ENCODE results near the gene RIMBP3C. TPM values are rescaled to one million over a fixed set of nuclear protein-coding genes. Genes with fewer than 3 reads are reported as not detected.
"Not testable (repeated sequence)": the region's sequence is repeated elsewhere in the genome, so short reads cannot be mapped to it uniquely, and the experiment has no call there.

RIMBP3C gene
- total RNA-seq, 4 donors from 2014 or later, result 0.19 TPM; not detected in 3

- H3K27me3 ChIP-seq, result no peaks in the 10 kb centered on the region
- peaks cover 7% of the 10 kb centered on the region for H3K4me1 ChIP-seq
- 97% methylated on average over 8 of the region's 8 CpGs for WGBS
- TF ChIP-seq POLR2A (IDR thresholded peaks at IDR 0.05) (no peak), POLR2AphosphoS5 (IDR thresholded peaks at IDR 0.05) (no peak), EP300 (IDR thresholded peaks at IDR 0.05) (no peak)
- TF ChIP-seq, protein P1, sequence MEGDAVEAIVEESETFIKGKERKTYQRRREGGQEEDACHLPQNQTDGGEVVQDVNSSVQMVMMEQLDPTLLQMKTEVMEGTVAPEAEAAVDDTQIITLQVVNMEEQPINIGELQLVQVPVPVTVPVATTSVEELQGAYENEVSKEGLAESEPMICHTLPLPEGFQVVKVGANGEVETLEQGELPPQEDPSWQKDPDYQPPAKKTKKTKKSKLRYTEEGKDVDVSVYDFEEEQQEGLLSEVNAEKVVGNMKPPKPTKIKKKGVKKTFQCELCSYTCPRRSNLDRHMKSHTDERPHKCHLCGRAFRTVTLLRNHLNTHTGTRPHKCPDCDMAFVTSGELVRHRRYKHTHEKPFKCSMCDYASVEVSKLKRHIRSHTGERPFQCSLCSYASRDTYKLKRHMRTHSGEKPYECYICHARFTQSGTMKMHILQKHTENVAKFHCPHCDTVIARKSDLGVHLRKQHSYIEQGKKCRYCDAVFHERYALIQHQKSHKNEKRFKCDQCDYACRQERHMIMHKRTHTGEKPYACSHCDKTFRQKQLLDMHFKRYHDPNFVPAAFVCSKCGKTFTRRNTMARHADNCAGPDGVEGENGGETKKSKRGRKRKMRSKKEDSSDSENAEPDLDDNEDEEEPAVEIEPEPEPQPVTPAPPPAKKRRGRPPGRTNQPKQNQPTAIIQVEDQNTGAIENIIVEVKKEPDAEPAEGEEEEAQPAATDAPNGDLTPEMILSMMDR (IDR thresholded peaks at IDR 0.05), result no peak
- H3K36me3 ChIP-seq, result no peaks in the 10 kb centered on the region
- no peak for DNase-seq (ENCODE audit: low spot score in 2 of 2)
- H3K4me3 ChIP-seq, result no peak overlapping the region
- H3K27ac ChIP-seq, result no peak overlapping the region
- H3K9me3 ChIP-seq, result no peaks in the 10 kb centered on the region
Measured at GRCh38 chr22:21563912-21564311, 12.7 kb upstream of the RIMBP3C start.

GRCh38 chr22:21560657-21561056 lies 9.4 kb upstream of the RIMBP3C start:
- whole genome bisulfite sequencing, result 18% methylated on average over 1 of the region's 3 CpGs
- H3K36me3 ChIP-seq; H3K27me3 ChIP-seq; H3K9me3 ChIP-seq; H3K4me1 ChIP-seq; H3K27ac ChIP-seq; DNase-seq (ENCODE audit: low spot score in 2 of 2); H3K4me3 ChIP-seq: not testable (repeated sequence)

DNA sequence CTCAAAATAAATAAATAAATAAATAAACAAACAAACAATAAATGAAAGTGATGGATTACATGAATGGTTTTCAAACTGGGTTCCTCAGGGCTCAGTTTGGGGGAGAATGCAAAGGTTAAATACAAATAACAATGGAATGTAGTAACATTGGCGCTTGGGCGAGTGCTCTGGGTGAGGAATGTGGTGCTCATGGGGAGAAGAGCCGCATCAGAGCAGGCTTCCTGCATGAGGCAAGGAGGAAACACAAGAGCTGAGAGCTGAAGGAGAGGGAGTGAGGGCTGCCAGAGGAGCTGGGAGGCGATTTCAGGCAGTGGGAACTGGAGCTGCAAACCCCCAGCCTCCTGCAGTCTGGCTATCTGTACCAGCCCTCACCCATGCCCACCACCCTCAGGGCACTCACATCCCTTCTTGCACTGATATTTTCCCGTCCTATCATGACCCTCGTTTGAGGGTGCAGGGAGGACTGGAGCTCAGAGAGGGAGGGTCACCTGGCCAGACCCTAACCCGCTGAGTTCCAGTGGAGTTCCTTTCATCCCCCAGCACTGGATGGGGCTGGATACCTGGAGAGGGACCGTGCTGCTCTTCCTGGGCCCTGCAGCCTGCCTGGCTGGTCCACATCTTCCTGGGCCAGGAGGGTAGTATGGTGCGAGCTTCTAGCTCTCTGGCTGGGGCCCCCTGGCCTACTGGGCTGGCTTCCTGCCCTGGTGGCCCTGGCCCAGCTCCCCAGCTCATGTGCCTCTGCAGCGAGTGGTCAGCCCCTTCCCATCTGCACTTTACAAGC lies 8.3 kb upstream of the RIMBP3C start:
- WGBS, result no CpG with 5 or more reads among the region's 10 CpGs
- not testable (repeated sequence) for H3K27ac ChIP-seq, H3K4me3 ChIP-seq, H3K9me3 ChIP-seq, H3K36me3 ChIP-seq, H3K27me3 ChIP-seq, H3K4me1 ChIP-seq
- DNase-seq (ENCODE audit: low spot score in 2 of 2), result peak; percentile 1 to 49

DNA sequence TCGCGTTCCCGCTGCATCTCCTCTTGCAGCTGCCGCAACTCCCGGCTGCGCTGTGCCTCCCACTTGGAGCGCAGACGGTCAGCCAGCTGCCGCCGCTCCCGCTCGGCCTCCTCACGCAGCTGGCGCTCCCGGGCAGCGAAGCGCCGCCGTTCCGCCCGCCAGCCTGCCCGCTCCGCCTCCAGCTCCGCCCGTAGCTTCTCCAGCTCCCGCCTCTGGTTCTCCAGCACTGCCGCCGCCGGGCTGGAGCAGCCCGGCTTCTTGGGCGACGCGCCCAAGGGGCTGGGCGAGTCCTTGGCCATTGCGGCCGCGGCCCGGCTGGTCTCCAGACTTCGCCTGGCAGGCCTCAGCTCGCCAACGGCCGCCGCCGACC lies 598 bp downstream of the RIMBP3C start:
- H3K4me3 ChIP-seq; DNase-seq (ENCODE audit: low spot score in 2 of 2); H3K4me1 ChIP-seq; H3K27ac ChIP-seq; H3K36me3 ChIP-seq; H3K27me3 ChIP-seq; H3K9me3 ChIP-seq: not testable (repeated sequence)
- WGBS, result no CpG with 5 or more reads among the region's 44 CpGs

- H3K4me3 ChIP-seq; H3K4me1 ChIP-seq; H3K36me3 ChIP-seq; H3K9me3 ChIP-seq; DNase-seq (ENCODE audit: low spot score in 2 of 2); H3K27me3 ChIP-seq; H3K27ac ChIP-seq: not testable (repeated sequence)
- no CpG with 5 or more reads among the region's 62 CpGs for WGBS
Measured at GRCh38 chr22:21550008-21550677, 1.1 kb downstream of the RIMBP3C start.

DNA sequence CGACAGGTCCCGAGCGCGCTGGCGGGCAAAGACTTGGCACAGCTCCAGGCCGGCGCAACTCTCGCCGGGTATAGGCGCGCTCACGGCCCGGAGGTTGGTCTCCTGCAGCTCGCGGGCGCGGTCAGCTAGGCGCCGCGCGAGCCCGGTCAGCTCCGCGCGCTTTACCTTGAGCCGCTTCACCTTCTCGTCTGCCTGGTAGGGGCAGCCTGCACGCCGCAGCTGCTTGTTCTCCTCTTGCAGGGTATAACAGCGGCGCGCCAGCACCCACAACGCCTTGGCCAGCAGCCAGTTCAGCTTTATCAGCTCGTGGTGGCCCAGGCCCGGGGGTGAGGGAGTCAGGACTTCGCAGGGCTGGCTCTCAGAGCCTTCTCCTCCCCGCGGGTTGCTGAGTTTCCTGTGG lies 1.7 kb downstream of the RIMBP3C start:
- not testable (repeated sequence) for H3K9me3 ChIP-seq; DNase-seq (ENCODE audit: low spot score in 2 of 2); H3K4me3 ChIP-seq; H3K27ac ChIP-seq; H3K36me3 ChIP-seq; H3K4me1 ChIP-seq; H3K27me3 ChIP-seq
- no CpG with 5 or more reads among the region's 38 CpGs for WGBS

DNA sequence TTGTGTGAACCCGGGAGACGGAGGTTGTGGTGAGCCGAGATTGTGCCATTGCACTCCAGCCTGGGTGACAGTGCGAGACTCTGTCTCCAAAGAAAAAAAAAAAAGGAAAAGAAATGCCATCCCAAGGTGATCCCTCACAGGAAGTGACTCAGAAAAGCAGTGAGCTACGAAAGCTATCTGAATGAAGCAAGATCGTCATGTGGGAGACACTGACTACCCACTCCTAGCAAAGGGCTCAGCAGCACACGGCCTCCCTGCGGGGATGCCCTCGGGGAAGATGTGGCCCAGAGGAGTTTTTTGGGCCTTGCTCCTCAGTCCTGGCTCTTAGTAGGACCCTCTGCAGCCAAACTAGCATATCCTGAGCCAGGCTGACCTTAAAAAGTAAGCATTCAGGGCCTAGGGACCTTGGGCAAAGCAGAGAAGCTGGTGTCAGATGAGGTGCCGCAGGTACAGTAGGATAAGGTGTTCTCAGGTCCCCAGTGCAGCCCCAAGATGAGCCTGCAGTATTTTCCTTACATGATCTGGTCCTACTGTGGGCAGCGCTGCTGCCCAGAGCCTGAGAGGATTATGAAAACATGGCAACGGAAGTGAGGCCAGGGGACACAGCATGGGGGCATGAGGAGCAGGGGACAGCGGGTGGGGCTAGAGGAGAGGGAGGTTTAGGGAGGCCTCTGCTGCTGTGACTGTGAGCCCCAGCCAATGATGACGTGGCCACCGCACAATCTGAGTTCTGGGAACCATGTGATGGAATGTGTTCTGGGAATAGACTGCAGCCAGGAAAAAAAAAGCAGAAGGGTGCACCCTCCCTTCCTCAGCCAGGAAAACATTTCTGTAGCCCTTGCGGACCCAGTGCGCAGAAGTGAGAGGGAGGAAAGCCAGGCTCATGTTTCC lies 6.6 kb downstream of the RIMBP3C start:
- not testable (repeated sequence) for H3K36me3 ChIP-seq; H3K4me1 ChIP-seq; H3K4me3 ChIP-seq; H3K27ac ChIP-seq; H3K9me3 ChIP-seq; H3K27me3 ChIP-seq; DNase-seq (ENCODE audit: low spot score in 2 of 2)
- no CpG with 5 or more reads among the region's 17 CpGs for WGBS

GRCh38 chr22:21539862-21540261 lies 11.4 kb downstream of the RIMBP3C start:
- WGBS, result no CpG with 5 or more reads among the region's 7 CpGs

GRCh38 chr22:21532863-21533648 lies 18.2 kb downstream of the RIMBP3C start:
- H3K36me3 ChIP-seq, result not testable (repeated sequence)

More at GRCh38 chr22:21539862-21540261, 11.4 kb downstream of the RIMBP3C start:
- not testable (repeated sequence) for DNase-seq (ENCODE audit: low spot score in 2 of 2); H3K36me3 ChIP-seq; H3K4me1 ChIP-seq; H3K9me3 ChIP-seq; H3K27me3 ChIP-seq; H3K27ac ChIP-seq; H3K4me3 ChIP-seq

DNA sequence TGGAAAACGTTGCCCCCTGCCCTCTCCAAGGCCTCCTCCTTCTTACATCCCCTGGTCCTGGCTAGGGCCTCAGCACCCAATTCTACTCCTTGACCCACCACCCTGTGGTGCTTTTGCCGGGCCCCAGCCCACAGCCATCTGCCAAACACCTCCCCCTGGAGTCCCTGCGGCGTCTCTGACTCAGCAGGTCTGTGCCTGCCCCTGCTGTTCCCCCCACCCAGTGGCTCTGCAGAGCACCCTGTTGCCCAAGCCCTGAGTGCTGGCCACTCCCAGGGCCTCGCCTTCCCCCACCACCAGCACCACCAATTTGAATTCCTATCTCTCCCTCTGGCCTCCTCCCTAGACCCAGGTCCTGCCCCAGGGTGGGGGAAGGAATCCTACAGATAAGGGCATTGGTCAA lies 19.7 kb downstream of the RIMBP3C start:
- not testable (repeated sequence) for H3K4me3 ChIP-seq; H3K27me3 ChIP-seq; H3K9me3 ChIP-seq; DNase-seq (ENCODE audit: low spot score in 2 of 2); H3K4me1 ChIP-seq; H3K36me3 ChIP-seq; H3K27ac ChIP-seq
- no CpG with 5 or more reads among the region's 5 CpGs for whole genome bisulfite sequencing

More at GRCh38 chr22:21532863-21533648, 18.2 kb downstream of the RIMBP3C start:
- not testable (repeated sequence) for H3K27ac ChIP-seq; DNase-seq (ENCODE audit: low spot score in 2 of 2); H3K9me3 ChIP-seq; H3K4me1 ChIP-seq; H3K4me3 ChIP-seq; H3K27me3 ChIP-seq
- WGBS, result no CpG with 5 or more reads among the region's 20 CpGs

- not testable (repeated sequence) for H3K4me1 ChIP-seq; H3K27me3 ChIP-seq; H3K9me3 ChIP-seq; H3K4me3 ChIP-seq; H3K36me3 ChIP-seq; H3K27ac ChIP-seq; DNase-seq (ENCODE audit: low spot score in 2 of 2)
- WGBS, result no CpG with 5 or more reads among the region's 6 CpGs
Measured at GRCh38 chr22:21526705-21527500, 24.4 kb downstream of the RIMBP3C start.
